Body of pancreas (tissue), 4 donors: ENCODE results near the gene TCP11. TPM values are rescaled to one million over a fixed set of nuclear protein-coding genes. Genes with fewer than 3 reads are reported as not detected.

Experiments
- ATAC-seq: fragments of 150-250 bp; one replicate; pipeline ENCODE4 v1.9.1; 2016
- DNase-seq, 4 donors: peaks; one replicate each; pipeline ENCODE4 v3.0.0-alpha.2; 2019
- H3K27ac ChIP-seq, 4 donors: fragments of 200-600 bp; sonication (generic); 1 replicate in 3 of 4; 2 replicates in 1 of 4; pipeline versions ENCODE4 v1.5.1 to v1.6.1; 2016 to 2019; ENCODE audit warnings: mild to moderate bottlenecking in 1 of 4, mixed read lengths in 1 of 4, moderate library complexity in 1 of 4
- H3K27me3 ChIP-seq, 2 donors: fragments of 200-600 bp; sonication (generic); one replicate each; pipeline ENCODE4 v1.6.0; 2016; ENCODE audit warnings: mild to moderate bottlenecking in 1 of 2
- H3K36me3 ChIP-seq, 2 donors: fragments of 200-600 bp; sonication (generic); replicated peaks in 1 of 2; 2 replicates each; pipeline ENCODE4 v1.5.1; 2016; ENCODE audit warnings: low read depth in 2 of 2; ENCODE audit not compliant: insufficient read depth in 1 of 2
- H3K4me1 ChIP-seq: fragments of 200-600 bp; sonication (generic); one replicate; pipeline ENCODE4 v1.6.0; 2016
- H3K4me3 ChIP-seq, 2 donors: fragments of 200-600 bp; sonication (generic); 1 replicate in 1 of 2; 2 replicates in 1 of 2; pipeline ENCODE4 v1.5.1; 2016 to 2019
- H3K9me3 ChIP-seq, 3 donors: fragments of 200-600 bp; sonication (generic); 1 replicate in 2 of 3; 2 replicates in 1 of 3; pipeline ENCODE4 v1.5.1; 2016
- CTCF ChIP-seq, 7 experiments: fragments of 450-650 bp in 4 of 7; fragments of 200-600 bp in 3 of 7; sonication (generic) in 3 of 7; IDR thresholded peaks; one replicate each; pipeline ENCODE4 v1.5.1; 2016 to 2019; ENCODE audit warnings: antibody characterized with exemption in 7 of 7
- POLR2A ChIP-seq, 3 donors: fragments of 450-650 bp; IDR thresholded peaks; one replicate each; pipeline ENCODE4 v1.6.1; 2016; ENCODE audit warnings: antibody characterized with exemption in 3 of 3, mild to moderate bottlenecking in 2 of 3
- WGBS, 2 donors: methylation state at CpG; one replicate each; pipeline ENCODE4 v1.1.5; 2017; 5-methylcytosine and 5-hydroxymethylcytosine counted together
- intact Hi-C: fragments of 100-400 bp; cut with DNase I; formaldehyde crosslinking; loops from one replicate; pipeline ENCODE4 v1.15.1; 2023
- total RNA-seq, 2 donors: library from RNA; depleted of rRNA; stranded (reverse); fragments of >200 nt; gene quantifications; one replicate each; pipeline ENCODE4 v1.1.0, GENCODE V29; 2016

The TCP11 gene
- total RNA-seq, 2 donors from 2014 or later = not detected

GRCh38 chr6:35073211-35073610 lies 67.9 kb downstream of the TCP11 start:
- Histone ChIP-seq H3K4me1 (no peaks in the 10 kb centered on the region), H3K9me3 (no peaks in the 10 kb centered on the region), H3K36me3 (no peaks in the 10 kb centered on the region), H3K27ac (no peak overlapping the region), H3K27me3 (no peaks in the 10 kb centered on the region), H3K4me3 (no peak overlapping the region)
- WGBS, 2 donors = 96% methylated on average over 9 to 10 of the region's 10 CpGs
- TF ChIP-seq POLR2A (IDR thresholded peaks at IDR 0.05) = no peak
- no peak for TF ChIP-seq CTCF (IDR thresholded peaks at IDR 0.05)
- ATAC-seq = no peak
- intact Hi-C loops = no loop called here
- DNase-seq = no peak

GRCh38 chr6:35072698-35073055 lies 68.5 kb downstream of the TCP11 start:
- Histone ChIP-seq H3K36me3 (no peaks in the 10 kb centered on the region), H3K27me3 (no peaks in the 10 kb centered on the region), H3K4me1 (no peaks in the 10 kb centered on the region), H3K9me3 (no peaks in the 10 kb centered on the region), H3K4me3 (no peak overlapping the region), H3K27ac (no peak overlapping the region)
- 93 to 96% methylated on average over 8 to 9 of the region's 9 CpGs for whole genome bisulfite sequencing, 2 donors
- intact Hi-C loops = no loop called here
- ATAC-seq = no peak
- no peak for TF ChIP-seq POLR2A (IDR thresholded peaks at IDR 0.05)
- TF ChIP-seq CTCF (IDR thresholded peaks at IDR 0.05) = no peak
- no peak for DNase-seq

GRCh38 chr6:35072051-35072697 lies 69.0 kb downstream of the TCP11 start:
- intact Hi-C loops = no loop called here
- H3K9me3 ChIP-seq = no peaks in the 10 kb centered on the region
- no peak overlapping the region for H3K4me3 ChIP-seq
- DNase-seq = peak in 1 of 4 donors; percentile 27
- no peaks in the 10 kb centered on the region for H3K4me1 ChIP-seq
- H3K36me3 ChIP-seq = no peaks in the 10 kb centered on the region
- ATAC-seq = no peak
- 76 to 79% methylated on average over 11 to 15 of the region's 15 CpGs for WGBS, 2 donors
- H3K27me3 ChIP-seq = no peaks in the 10 kb centered on the region
- H3K27ac ChIP-seq = no peak overlapping the region
- no peak for TF ChIP-seq POLR2A (IDR thresholded peaks at IDR 0.05)

- no peak overlapping the region for H3K27ac ChIP-seq
- H3K27me3 ChIP-seq = no peaks in the 10 kb centered on the region
- no peak for DNase-seq
- H3K9me3 ChIP-seq = no peaks in the 10 kb centered on the region
- TF ChIP-seq CTCF (IDR thresholded peaks at IDR 0.05) = no peak
- no peak for TF ChIP-seq POLR2A (IDR thresholded peaks at IDR 0.05)
- 59 to 75% methylated on average over 12 of the region's 12 CpGs for WGBS, 2 donors
- no peak overlapping the region for H3K4me3 ChIP-seq
- peak; percentile 16 for ATAC-seq
- no peaks in the 10 kb centered on the region for H3K4me1 ChIP-seq
- H3K36me3 ChIP-seq = no peaks in the 10 kb centered on the region
- intact Hi-C loops = no loop called here
These were observed 69.7 kb downstream of the TCP11 start for GRCh38 chr6:35071347-35071994.

GRCh38 chr6:35070111-35070510 lies 71.0 kb downstream of the TCP11 start:
- no peaks in the 10 kb centered on the region for H3K4me1 ChIP-seq
- H3K27ac ChIP-seq = no peak overlapping the region
- H3K27me3 ChIP-seq = no peaks in the 10 kb centered on the region
- H3K9me3 ChIP-seq = no peaks in the 10 kb centered on the region
- H3K4me3 ChIP-seq = no peak overlapping the region
- ATAC-seq (no peak), DNase-seq (no peak)
- 91 to 98% methylated on average over 2 of the region's 2 CpGs for WGBS, 2 donors
- TF ChIP-seq CTCF (IDR thresholded peaks at IDR 0.05) = no peak
- no peak for TF ChIP-seq POLR2A (IDR thresholded peaks at IDR 0.05)
- intact Hi-C loops = no loop called here
- H3K36me3 ChIP-seq = no peaks in the 10 kb centered on the region
